ENCODE results near the gene TRERF1. TPM values are rescaled to one million over a fixed set of nuclear protein-coding genes. Genes with fewer than 3 reads are reported as not detected.

TRERF1 gene
- total RNA-seq, 8 experiments from 2014 or later: 3.5 to 21.2 (median 5.2) TPM

- Histone ChIP-seq H3K4me3 (no peak overlapping the region), H3K27ac (no peak overlapping the region), H3K4me1 (replicated peaks in 1 of 2) (peaks cover 0 to 13% of the 10 kb centered on the region in 2 donors)
- in situ Hi-C loops (cut with MboI; ENCODE audit: low pct_unique_long_range_greater_than_20kb in 2 of 9, low sequenced_read_pairs in 9 of 9, unreplicated experiment in 9 of 9): no loop called here
- 38 to 100% (median 92%) methylated on average over 1 of the region's 1 CpG; no CpG with 5 or more reads in 6 of the 10 experiments for WGBS, 10 experiments
- no peak for ATAC-seq (replicated peaks in 6 of 8)
Observed at GRCh38 chr6:42410861-42411260, 40.9 kb downstream of the TRERF1 start.

- no peak for ATAC-seq (replicated peaks in 6 of 8)
- H3K4me3 ChIP-seq: no peak overlapping the region
- peaks cover 0 to 13% of the 10 kb centered on the region in 2 donors for H3K4me1 ChIP-seq (replicated peaks in 1 of 2)
- 71 to 100% (median 97%) methylated on average over 1 to 2 of the region's 2 CpGs for WGBS, 10 experiments
- in situ Hi-C loops (cut with MboI; ENCODE audit: low pct_unique_long_range_greater_than_20kb in 2 of 9, low sequenced_read_pairs in 9 of 9, unreplicated experiment in 9 of 9): no loop called here
- H3K27ac ChIP-seq: no peak overlapping the region
Observed at GRCh38 chr6:42409581-42409980, 42.1 kb downstream of the TRERF1 start.

GRCh38 chr6:42407379-42407778 lies 44.3 kb downstream of the TRERF1 start:
- WGBS, 10 experiments: 7 to 93% (median 70%) methylated on average over 2 to 7 of the region's 8 CpGs; no CpG with 5 or more reads in 4 of the 10 experiments
- H3K4me3 ChIP-seq: no peak overlapping the region
- no peak overlapping the region for H3K27ac ChIP-seq
- in situ Hi-C loops (cut with MboI; ENCODE audit: low pct_unique_long_range_greater_than_20kb in 2 of 9, low sequenced_read_pairs in 9 of 9, unreplicated experiment in 9 of 9): no loop called here
- H3K4me1 ChIP-seq (replicated peaks in 1 of 2): peaks cover 2 to 18% of the 10 kb centered on the region in 2 donors
- ATAC-seq (replicated peaks in 6 of 8): peak in 2 of 8 experiments; percentile 12 to 58

GRCh38 chr6:42406306-42407280 lies 45.1 kb downstream of the TRERF1 start:
- no peak overlapping the region for H3K27ac ChIP-seq
- in situ Hi-C loops (cut with MboI; ENCODE audit: low pct_unique_long_range_greater_than_20kb in 2 of 9, low sequenced_read_pairs in 9 of 9, unreplicated experiment in 9 of 9): no loop called here
- ATAC-seq (replicated peaks in 6 of 8): peak in 3 of 8 experiments; percentile 33 to 67 (median 36)

GRCh38 chr6:42405021-42405420 lies 46.7 kb downstream of the TRERF1 start:
- in situ Hi-C loops (cut with MboI; ENCODE audit: low pct_unique_long_range_greater_than_20kb in 2 of 9, low sequenced_read_pairs in 9 of 9, unreplicated experiment in 9 of 9): no loop called here
- peak in 4 of 8 experiments; percentile 18 to 34 (median 26) for ATAC-seq (replicated peaks in 6 of 8)
- Histone ChIP-seq H3K4me3 (no peak overlapping the region), H3K27ac (no peak overlapping the region), H3K4me1 (replicated peaks in 1 of 2) (peaks cover 2 to 18% of the 10 kb centered on the region in 2 donors)
- 0 to 61% (median 13%) methylated on average over 1 to 2 of the region's 2 CpGs; no CpG with 5 or more reads in 5 of the 10 experiments for WGBS, 10 experiments

More at GRCh38 chr6:42406306-42407280, 45.1 kb downstream of the TRERF1 start:
- WGBS, 10 experiments: 82 to 96% (median 90%) methylated on average over 1 to 4 of the region's 6 CpGs; no CpG with 5 or more reads in 5 of the 10 experiments
- Histone ChIP-seq H3K4me1 (replicated peaks in 1 of 2) (peaks cover 2 to 18% of the 10 kb centered on the region in 2 donors), H3K4me3 (no peak overlapping the region)

- H3K4me3 ChIP-seq: no peak overlapping the region
- in situ Hi-C loops (cut with MboI; ENCODE audit: low pct_unique_long_range_greater_than_20kb in 2 of 9, low sequenced_read_pairs in 9 of 9, unreplicated experiment in 9 of 9): no loop called here
- no peak overlapping the region for H3K27ac ChIP-seq
- peaks cover 2 to 18% of the 10 kb centered on the region in 2 donors for H3K4me1 ChIP-seq (replicated peaks in 1 of 2)
- ATAC-seq (replicated peaks in 6 of 8): peak in 6 of 8 experiments; percentile 30 to 88 (median 64)
- WGBS, 10 experiments: 13 to 65% (median 32%) methylated on average over 3 to 5 of the region's 5 CpGs; no CpG with 5 or more reads in 6 of the 10 experiments
Observed at GRCh38 chr6:42404484-42404883, 47.2 kb downstream of the TRERF1 start.

- in situ Hi-C loops (cut with MboI; ENCODE audit: low pct_unique_long_range_greater_than_20kb in 2 of 9, low sequenced_read_pairs in 9 of 9, unreplicated experiment in 9 of 9): no loop called here
- Histone ChIP-seq H3K27ac (no peak overlapping the region), H3K4me3 (no peak overlapping the region), H3K4me1 (replicated peaks in 1 of 2) (peaks cover 2 to 18% of the 10 kb centered on the region in 2 donors)
- 88 to 100% (median 96%) methylated on average over 1 to 4 of the region's 5 CpGs; no CpG with 5 or more reads in 5 of the 10 experiments for WGBS, 10 experiments
- ATAC-seq (replicated peaks in 6 of 8): peak in 3 of 8 experiments; percentile 8 to 26 (median 15)
Observed at GRCh38 chr6:42403831-42404230, 47.9 kb downstream of the TRERF1 start.

GRCh38 chr6:42403421-42403820 lies 48.3 kb downstream of the TRERF1 start:
- WGBS, 10 experiments: 60 to 100% (median 90%) methylated on average over 2 to 7 of the region's 7 CpGs; no CpG with 5 or more reads in 2 of the 10 experiments
- Histone ChIP-seq H3K4me3 (no peak overlapping the region), H3K4me1 (replicated peaks in 1 of 2) (peaks cover 2 to 18% of the 10 kb centered on the region in 2 donors), H3K27ac (no peak overlapping the region)
- ATAC-seq (replicated peaks in 6 of 8): peak in 3 of 8 experiments; percentile 6 to 66 (median 40)
- in situ Hi-C loops (cut with MboI; ENCODE audit: low pct_unique_long_range_greater_than_20kb in 2 of 9, low sequenced_read_pairs in 9 of 9, unreplicated experiment in 9 of 9): no loop called here

- no peak overlapping the region for H3K27ac ChIP-seq
- WGBS, 10 experiments: 50 to 100% (median 88%) methylated on average over 1 to 5 of the region's 5 CpGs; no CpG with 5 or more reads in 1 of the 10 experiments
- peak in 2 of 8 experiments; percentile 39 to 65 for ATAC-seq (replicated peaks in 6 of 8)
- peaks cover 2 to 16% of the 10 kb centered on the region in 2 donors for H3K4me1 ChIP-seq (replicated peaks in 1 of 2)
- H3K4me3 ChIP-seq: no peak overlapping the region
- in situ Hi-C loops (cut with MboI; ENCODE audit: low pct_unique_long_range_greater_than_20kb in 2 of 9, low sequenced_read_pairs in 9 of 9, unreplicated experiment in 9 of 9): no loop called here
Observed at GRCh38 chr6:42402184-42402583, 49.5 kb downstream of the TRERF1 start.

GRCh38 chr6:42401613-42401951 lies 50.1 kb downstream of the TRERF1 start:
- WGBS, 10 experiments: 60 to 88% (median 86%) methylated on average over 1 to 2 of the region's 3 CpGs; no CpG with 5 or more reads in 5 of the 10 experiments
- H3K4me1 ChIP-seq (replicated peaks in 1 of 2): peaks cover 2 to 10% of the 10 kb centered on the region in 2 donors
- no peak overlapping the region for H3K4me3 ChIP-seq
- no peak for ATAC-seq (replicated peaks in 6 of 8)
- in situ Hi-C loops (cut with MboI; ENCODE audit: low pct_unique_long_range_greater_than_20kb in 2 of 9, low sequenced_read_pairs in 9 of 9, unreplicated experiment in 9 of 9): no loop called here
- H3K27ac ChIP-seq: no peak overlapping the region

- no peak for ATAC-seq (replicated peaks in 6 of 8)
- peaks cover 2 to 5% of the 10 kb centered on the region in 2 donors for H3K4me1 ChIP-seq (replicated peaks in 1 of 2)
- WGBS, 10 experiments: 82 to 100% (median 95%) methylated on average over 1 to 6 of the region's 8 CpGs; no CpG with 5 or more reads in 2 of the 10 experiments
Observed at GRCh38 chr6:42400886-42401612, 50.7 kb downstream of the TRERF1 start.

GRCh38 chr6:42400061-42400760 lies 51.5 kb downstream of the TRERF1 start:
- WGBS, 10 experiments: 67 to 100% (median 93%) methylated on average over 1 to 5 of the region's 8 CpGs; no CpG with 5 or more reads in 3 of the 10 experiments
- ATAC-seq (replicated peaks in 6 of 8): no peak
- Histone ChIP-seq H3K27ac (no peak overlapping the region), H3K4me1 (replicated peaks in 1 of 2) (peaks cover 2 to 4% of the 10 kb centered on the region in 2 donors), H3K4me3 (no peak overlapping the region)
- in situ Hi-C loops (cut with MboI; ENCODE audit: low pct_unique_long_range_greater_than_20kb in 2 of 9, low sequenced_read_pairs in 9 of 9, unreplicated experiment in 9 of 9): no loop called here

More at GRCh38 chr6:42400886-42401612, 50.7 kb downstream of the TRERF1 start:
- Histone ChIP-seq H3K27ac (no peak overlapping the region), H3K4me3 (no peak overlapping the region)
- in situ Hi-C loops (cut with MboI; ENCODE audit: low pct_unique_long_range_greater_than_20kb in 2 of 9, low sequenced_read_pairs in 9 of 9, unreplicated experiment in 9 of 9): no loop called here
